BJ (cell line): Measurements from ENCODE around the gene WIPF3. TPM values are rescaled to one million over a fixed set of nuclear protein-coding genes. Genes with fewer than 3 reads are reported as not detected.

Experiments used
- CTCF ChIA-PET: fragments of 350-600 bp; formaldehyde crosslinking; extraction: SDS; loops from one replicate; lab custom pipeline; 2021; ENCODE audit warnings: antibody characterized with exemption, inconsistent platforms; lab: Yijun Ruan, JAX
- POLR2A ChIA-PET: fragments of 300-600 bp; sonication (Branson Sonifier 250); formaldehyde crosslinking; extraction: SDS; loops from one replicate; lab custom pipeline; 2021; ENCODE audit warnings: antibody characterized with exemption; lab: Charles Lee
- DNase-seq: peaks from one replicate; pipeline ENCODE4 v3.0.0-alpha.2; 2011; ENCODE audit warnings: low read depth
- H3K27me3 ChIP-seq: 2 replicates; pipeline ENCODE4 v1.6.0; 2011; ENCODE audit warnings: low read length; ENCODE audit not compliant: control insufficient read depth, insufficient read depth
- H3K36me3 ChIP-seq: 2 replicates; pipeline ENCODE4 v1.5.1; 2011; ENCODE audit warnings: low read length; ENCODE audit not compliant: control insufficient read depth, insufficient read depth
- H3K4me3 ChIP-seq: 2 replicates; pipeline ENCODE4 v1.5.1; 2011; ENCODE audit warnings: low read depth, mild to moderate bottlenecking, control low read depth, low read length
- CTCF ChIP-seq: IDR thresholded peaks from 2 replicates; pipeline ENCODE4 v1.5.1; 2011; ENCODE audit warnings: low read depth, mild to moderate bottlenecking, control low read depth, inconsistent platforms, low read length, moderate library complexity; ENCODE audit not compliant: insufficient read depth
- polyA plus RNA-seq: library from polyadenylated mRNA; depleted of rRNA; stranded (reverse); fragments of >200 nt; gene quantifications from 2 replicates; pipeline ENCODE4 v1.2.3, GENCODE V29; 2011

Gene WIPF3
- polyA plus RNA-seq, 1 experiment, result not detected

- POLR2A ChIA-PET, result no interaction called here
- TF ChIP-seq CTCF, result no peak
- no peaks in the 10 kb centered on the region for H3K36me3 ChIP-seq
- no peak overlapping the region for H3K4me3 ChIP-seq
- no peak for DNase-seq
- CTCF ChIA-PET, result no interaction called here
- peaks cover 4% of the 10 kb centered on the region; the same call in 1 of the 2 replicates for H3K27me3 ChIP-seq
Observed at GRCh38 chr7:29770371-29770770, 35.9 kb upstream of the WIPF3 start.

GRCh38 chr7:29771081-29771816, 35.1 kb upstream of the WIPF3 start:
- CTCF ChIA-PET, result no interaction called here

GRCh38 chr7:29779017-29779416, 27.3 kb upstream of the WIPF3 start:
- H3K4me3 ChIP-seq, result no peak overlapping the region
- no peaks in the 10 kb centered on the region for H3K36me3 ChIP-seq
- POLR2A ChIA-PET, result no interaction called here
- CTCF ChIA-PET, result interaction anchor here (1.1 kb wide), 1 partner anchor 31 kb away, joined by 3 read pairs; no protein-coding TSS in a partner anchor
- no peak for TF ChIP-seq CTCF
- peaks cover 2% of the 10 kb centered on the region; the same call in 1 of the 2 replicates for H3K27me3 ChIP-seq
- DNase-seq, result no peak

More at GRCh38 chr7:29771081-29771816, 35.1 kb upstream of the WIPF3 start:
- no peak for DNase-seq
- H3K4me3 ChIP-seq, result no peak overlapping the region
- POLR2A ChIA-PET, result no interaction called here
- TF ChIP-seq CTCF, result no peak
- H3K36me3 ChIP-seq, result no peaks in the 10 kb centered on the region
- H3K27me3 ChIP-seq, result peaks cover 2% of the 10 kb centered on the region; the same call in 1 of the 2 replicates

GRCh38 chr7:29780346-29780745, 26.0 kb upstream of the WIPF3 start:
- Histone ChIP-seq H3K27me3 (peaks cover 1% of the 10 kb centered on the region; the same call in 1 of the 2 replicates), H3K36me3 (no peaks in the 10 kb centered on the region), H3K4me3 (no peak overlapping the region)
- ChIA-PET POLR2A (no interaction called here), CTCF (no interaction called here)
- no peak for DNase-seq
- TF ChIP-seq CTCF, result no peak

GRCh38 chr7:29783671-29784070, 22.6 kb upstream of the WIPF3 start:
- Histone ChIP-seq H3K36me3 (no peaks in the 10 kb centered on the region), H3K4me3 (no peak overlapping the region), H3K27me3 (0 out of 2 replicates have a peak, but pooled peaks cover 1% of the 10 kb centered on the region)
- no peak for DNase-seq
- CTCF ChIA-PET, result no interaction called here
- no peak for TF ChIP-seq CTCF
- POLR2A ChIA-PET, result no interaction called here
